ENCODE measurements around the gene BBS9. TPM values are rescaled to one million over a fixed set of nuclear protein-coding genes. Genes with fewer than 3 reads are reported as not detected.

BBS9 gene
- total RNA-seq, 1 donor from 2014 or later: 34.4 TPM

- no peak for DNase-seq
Observed at GRCh38 chr7:33554576-33554975, 425.2 kb downstream of the BBS9 start.

GRCh38 chr7:33556472-33556871, 427.1 kb downstream of the BBS9 start:
- DNase-seq: no peak

GRCh38 chr7:33558549-33559323, 429.4 kb downstream of the BBS9 start:
- no peak for DNase-seq

GRCh38 chr7:33559324-33559710, 430.0 kb downstream of the BBS9 start:
- no peak for DNase-seq

GRCh38 chr7:33562996-33563395, 433.6 kb downstream of the BBS9 start:
- no peak for DNase-seq

GRCh38 chr7:33563651-33564050, 434.3 kb downstream of the BBS9 start:
- DNase-seq: no peak

GRCh38 chr7:33578166-33578565, 448.8 kb downstream of the BBS9 start:
- DNase-seq: no peak

GRCh38 chr7:33578881-33579672, 449.7 kb downstream of the BBS9 start:
- DNase-seq: peak; percentile 53

GRCh38 chr7:33579673-33579960, 450.3 kb downstream of the BBS9 start:
- DNase-seq: no peak

- DNase-seq: no peak
Observed at GRCh38 chr7:33581236-33581635, 451.9 kb downstream of the BBS9 start.

- DNase-seq: no peak
Observed at GRCh38 chr7:33582104-33582503, 452.7 kb downstream of the BBS9 start.

GRCh38 chr7:33582533-33582932, 453.2 kb downstream of the BBS9 start:
- DNase-seq: no peak

GRCh38 chr7:33589911-33590310, 460.5 kb downstream of the BBS9 start:
- DNase-seq: no peak

- no peak for DNase-seq
Observed at GRCh38 chr7:33590916-33591315, 461.6 kb downstream of the BBS9 start.

GRCh38 chr7:33591490-33591889, 462.1 kb downstream of the BBS9 start:
- DNase-seq: no peak

- no peak for DNase-seq
Observed at GRCh38 chr7:33592718-33593117, 463.4 kb downstream of the BBS9 start.

GRCh38 chr7:33593611-33594010, 464.2 kb downstream of the BBS9 start:
- DNase-seq: peak; percentile 61

- no peak for DNase-seq
Observed at GRCh38 chr7:33596686-33597085, 467.3 kb downstream of the BBS9 start.

- DNase-seq: no peak
Observed at GRCh38 chr7:33597181-33597580, 467.8 kb downstream of the BBS9 start.

GRCh38 chr7:33601101-33601500, 471.7 kb downstream of the BBS9 start:
- no peak for DNase-seq

GRCh38 chr7:33601884-33602283, 472.5 kb downstream of the BBS9 start:
- no peak for DNase-seq

- no peak for DNase-seq
Observed at GRCh38 chr7:33604056-33604455, 474.7 kb downstream of the BBS9 start.

GRCh38 chr7:33610918-33611317, 481.6 kb downstream of the BBS9 start:
- no peak for DNase-seq

GRCh38 chr7:33612442-33612841, 483.1 kb downstream of the BBS9 start:
- no peak for DNase-seq
